Activated naive CD4-positive, alpha-beta T cell treated with anti-CD3 and anti-CD28 coated beads, Interleukin-2, amount 50 U/mL, for 72 hours (primary cell): ENCODE measurements around the gene TARBP1. TPM values are rescaled to one million over a fixed set of nuclear protein-coding genes. Genes with fewer than 3 reads are reported as not detected.
"Not testable (repeated sequence)": the region's sequence is repeated elsewhere in the genome, so short reads cannot be mapped to it uniquely, and the experiment has no call there.

Source experiments
- ATAC-seq, 2 donors: fragments of 150-1000 bp; cut with Tn5 transposase; 2 replicates each; pipeline ENCODE4 v1.10.0; 2021; ENCODE audit warnings: mild to moderate bottlenecking in 2 of 2, moderate library complexity in 2 of 2
- DNase-seq, 2 donors: peaks; one replicate each; pipeline ENCODE4 v3.0.0; 2021 to 2022; ENCODE audit warnings: low spot score in 2 of 2
- H3K27ac Mint-ChIP-seq, 2 donors: one replicate each; pipeline ENCODE4 v1.8.0; 2022; ENCODE audit warnings: mild to moderate bottlenecking in 2 of 2, mixed read lengths in 2 of 2
- H3K36me3 Mint-ChIP-seq, 2 donors: one replicate each; pipeline ENCODE4 v1.8.0; 2022; ENCODE audit warnings: mixed read lengths in 2 of 2
- H3K9me3 Mint-ChIP-seq, 2 donors: one replicate each; pipeline ENCODE4 v1.8.0; 2022; ENCODE audit warnings: mixed read lengths in 2 of 2
- total RNA-seq, 2 donors: library from RNA; stranded (reverse); gene quantifications; one replicate each; pipeline ENCODE4 v1.2.3, GENCODE V29; 2022

The TARBP1 gene
- total RNA-seq, 2 donors from 2014 or later: 32.1 to 49.5 TPM

DNA sequence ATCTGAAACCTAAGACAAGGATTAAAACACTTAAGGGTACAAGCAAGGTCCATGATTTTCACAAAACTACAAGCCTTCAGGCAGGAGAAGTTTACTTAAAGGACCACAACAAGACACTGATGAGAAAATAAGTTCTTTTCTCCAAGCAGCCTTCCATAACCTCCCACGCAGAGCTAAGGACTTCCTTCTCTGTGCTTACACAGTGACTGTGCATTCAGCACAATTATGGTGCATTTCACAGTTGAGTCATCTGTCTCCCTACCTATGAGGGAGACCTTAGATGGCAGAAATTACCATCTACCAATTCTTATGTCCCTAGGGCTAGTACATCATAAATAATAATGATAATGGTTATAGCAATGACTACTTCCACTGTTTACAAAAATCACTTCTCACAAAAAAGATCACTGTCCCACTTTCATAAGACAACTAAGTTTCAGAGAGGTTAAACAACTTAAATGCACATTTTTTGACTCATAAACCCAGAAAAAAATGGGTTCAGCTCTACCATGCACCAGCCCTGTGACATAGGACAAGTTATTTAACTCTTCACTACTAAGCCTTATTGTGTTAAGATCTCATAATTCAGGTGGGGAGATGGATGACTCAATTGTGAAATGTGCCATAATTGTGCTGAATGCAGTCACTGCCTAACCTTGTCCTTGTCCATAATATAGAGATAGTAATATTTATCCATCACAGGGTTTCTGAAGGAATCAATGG, 45.3 kb downstream of the TARBP1 start:
- no peak for DNase-seq
- Mint-ChIP-seq H3K36me3 (peaks cover 7 to 9% of the 10 kb centered on the region in 2 donors), H3K9me3 (no peaks in the 10 kb centered on the region), H3K27ac (no peak overlapping the region)
- ATAC-seq: peak; percentile 43 to 77

DNA sequence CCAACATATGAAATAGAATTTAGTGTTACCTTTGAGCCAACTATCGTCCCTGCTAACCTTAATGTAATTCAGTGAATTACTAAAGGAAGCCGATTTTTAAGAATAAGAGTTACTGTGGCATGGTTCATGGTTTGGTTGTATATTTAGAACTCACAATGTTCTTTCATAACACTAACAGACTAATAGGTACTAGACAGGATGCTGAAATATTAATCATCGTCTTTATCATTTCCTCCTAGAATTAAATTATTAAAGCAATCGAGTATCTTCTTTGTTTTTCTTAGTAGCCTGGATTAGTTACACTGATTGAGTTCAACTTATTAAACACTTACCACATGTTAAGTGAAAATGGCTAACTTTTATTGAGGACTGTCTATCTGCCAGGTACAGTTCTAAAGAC, 47.7 kb downstream of the TARBP1 start:
- Mint-ChIP-seq H3K27ac (no peak overlapping the region), H3K9me3 (no peaks in the 10 kb centered on the region), H3K36me3 (peaks cover 7 to 8% of the 10 kb centered on the region in 2 donors)
- ATAC-seq (no peak), DNase-seq (no peak)

DNA sequence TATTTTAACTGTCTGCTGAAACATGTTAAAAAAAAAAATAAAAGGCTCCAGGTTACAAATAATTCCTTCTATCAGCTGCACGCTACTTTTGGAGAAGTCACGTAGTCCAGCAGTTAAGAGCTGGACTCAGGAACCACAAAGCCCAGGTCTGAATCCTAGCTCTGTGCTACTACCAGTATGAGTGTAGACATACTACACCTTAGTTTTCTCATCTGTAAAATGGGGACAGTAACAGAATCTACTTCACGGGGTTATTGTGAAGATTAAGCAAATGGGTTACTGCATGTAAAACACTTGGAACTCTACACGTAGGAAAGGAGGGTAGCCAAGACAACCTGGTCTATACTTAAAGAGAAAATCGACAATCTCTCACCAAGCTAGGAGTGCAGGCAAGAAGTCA, 48.3 kb downstream of the TARBP1 start:
- no peaks in the 10 kb centered on the region for H3K9me3 Mint-ChIP-seq
- peaks cover 7 to 8% of the 10 kb centered on the region in 2 donors for H3K36me3 Mint-ChIP-seq
- no peak overlapping the region for H3K27ac Mint-ChIP-seq
- ATAC-seq: no peak
- DNase-seq: no peak

DNA sequence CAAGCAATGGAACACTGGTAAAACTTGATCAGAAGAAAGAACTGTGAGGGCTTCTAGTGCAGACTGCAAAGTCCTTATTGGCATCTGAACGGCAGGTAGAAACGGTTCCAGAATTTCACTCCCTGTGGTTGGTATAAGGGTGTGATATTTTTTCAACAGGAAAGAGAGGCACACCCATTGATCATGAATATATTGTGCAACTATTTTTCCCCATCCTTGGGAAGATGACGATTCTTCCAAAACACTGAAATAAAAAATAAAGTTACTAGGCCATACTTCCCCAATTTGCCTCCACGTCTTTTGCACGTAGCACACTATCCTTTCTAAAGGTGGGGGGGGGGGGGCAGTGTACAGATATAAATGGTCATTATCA, 49.6 kb downstream of the TARBP1 start:
- H3K36me3 Mint-ChIP-seq: peaks cover 2 to 7% of the 10 kb centered on the region in 2 donors
- H3K9me3 Mint-ChIP-seq: no peaks in the 10 kb centered on the region
- DNase-seq (no peak), ATAC-seq (no peak)
- no peak overlapping the region for H3K27ac Mint-ChIP-seq

DNA sequence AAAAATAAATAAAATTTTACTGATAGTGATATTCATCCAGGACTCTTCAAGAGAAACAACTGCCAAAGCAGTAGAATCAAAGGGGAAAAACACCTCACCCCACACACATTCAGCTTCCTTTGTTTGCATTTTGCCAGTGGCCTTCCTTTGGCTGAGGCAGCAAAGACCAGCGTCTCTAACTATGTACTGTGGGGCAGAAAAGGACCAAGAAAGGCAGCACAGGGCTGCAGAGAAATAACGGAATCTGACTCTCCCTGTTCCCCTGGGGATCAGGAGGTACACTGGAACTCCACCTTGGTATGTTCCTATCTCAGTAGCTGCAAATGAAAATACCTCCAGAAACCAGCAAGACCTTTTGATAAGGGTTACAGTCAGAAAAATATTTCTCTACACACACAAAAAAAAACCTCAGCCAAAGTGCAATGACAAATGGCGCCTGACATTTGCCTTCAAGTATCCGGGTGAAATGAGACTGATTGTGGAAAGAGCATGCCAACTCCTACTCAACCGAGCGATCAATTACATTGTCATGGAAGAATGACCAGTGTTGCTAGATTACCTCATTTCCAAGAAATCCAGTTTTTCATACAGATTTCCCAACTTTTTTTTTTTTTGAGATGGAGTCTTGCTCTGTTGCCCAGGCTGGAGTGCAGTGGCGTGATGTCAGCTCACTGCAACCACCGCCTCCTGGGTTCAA, 50.9 kb downstream of the TARBP1 start:
- DNase-seq (no peak), ATAC-seq (no peak)
- Mint-ChIP-seq H3K27ac (no peak overlapping the region), H3K9me3 (no peaks in the 10 kb centered on the region), H3K36me3 (peaks cover 4 to 7% of the 10 kb centered on the region in 2 donors)

DNA sequence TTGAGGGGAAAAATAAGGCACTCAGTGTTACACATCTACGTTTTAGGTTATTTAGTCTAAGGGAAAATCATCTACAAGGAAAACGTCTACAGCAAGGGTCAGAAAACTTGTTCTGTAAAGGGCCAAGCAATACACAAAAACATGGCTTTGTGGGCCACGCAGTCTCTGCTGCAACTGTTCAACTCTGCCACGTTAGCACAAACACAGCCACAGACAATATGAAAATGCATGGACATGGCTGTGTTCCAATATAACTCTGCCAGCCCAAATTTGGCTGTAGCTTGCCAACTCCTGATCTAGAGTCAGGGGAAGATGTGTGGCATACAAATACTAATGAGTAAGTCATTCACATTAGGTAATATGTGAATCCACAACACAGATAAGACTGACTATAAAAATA, 65.0 kb downstream of the TARBP1 start:
- no peaks in the 10 kb centered on the region for H3K9me3 Mint-ChIP-seq
- peaks cover 0 to 7% of the 10 kb centered on the region in 2 donors for H3K36me3 Mint-ChIP-seq
- ATAC-seq (no peak), DNase-seq (no peak)
- H3K27ac Mint-ChIP-seq: peak overlapping the region; percentile 60 to 62

DNA sequence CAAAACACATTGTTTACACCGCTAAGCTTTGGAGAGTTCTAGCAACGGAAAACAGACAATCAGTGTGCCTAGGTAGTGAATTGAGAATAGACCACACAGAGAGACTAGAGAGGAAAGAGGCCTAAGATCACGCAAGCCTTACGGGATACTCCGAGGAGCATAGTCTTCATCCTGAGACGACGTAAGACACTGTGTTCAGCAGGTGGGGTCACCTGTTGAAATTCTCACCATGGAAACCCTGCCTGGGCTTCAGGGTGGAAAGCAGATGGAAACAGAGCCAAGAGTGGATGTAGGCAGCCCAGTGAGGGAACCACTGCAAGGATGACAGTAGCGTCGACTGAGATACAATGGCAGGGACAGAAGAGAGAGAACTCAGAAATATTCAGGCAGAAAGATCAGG, 65.5 kb downstream of the TARBP1 start:
- Mint-ChIP-seq H3K9me3 (no peaks in the 10 kb centered on the region), H3K36me3 (peaks cover 0 to 7% of the 10 kb centered on the region in 2 donors), H3K27ac (peak overlapping the region; percentile 62 to 64)
- DNase-seq (no peak), ATAC-seq (no peak)

DNA sequence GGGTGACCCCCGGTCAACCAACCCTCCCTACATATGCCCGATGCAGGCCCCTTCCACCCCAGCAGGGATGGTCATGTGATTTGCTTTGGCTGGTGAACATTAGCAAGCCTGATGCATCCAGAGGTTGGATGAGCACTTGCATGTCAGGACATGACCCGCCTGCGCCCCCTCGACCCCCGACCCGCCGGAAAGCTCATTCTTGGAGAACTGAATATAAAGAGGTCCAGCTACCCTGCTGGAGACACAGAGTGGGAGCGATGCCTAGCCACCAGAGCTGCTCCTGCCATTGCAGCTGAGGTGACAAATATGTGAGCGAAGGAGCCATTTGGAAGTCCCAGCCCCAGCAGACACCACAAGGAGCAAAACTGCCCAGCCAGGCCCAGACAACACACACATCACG, 66.1 kb downstream of the TARBP1 start:
- peaks cover 0 to 7% of the 10 kb centered on the region in 2 donors for H3K36me3 Mint-ChIP-seq
- H3K9me3 Mint-ChIP-seq: no peaks in the 10 kb centered on the region
- ATAC-seq: no peak
- no peak for DNase-seq
- peak overlapping the region; percentile 64 to 81 for H3K27ac Mint-ChIP-seq

DNA sequence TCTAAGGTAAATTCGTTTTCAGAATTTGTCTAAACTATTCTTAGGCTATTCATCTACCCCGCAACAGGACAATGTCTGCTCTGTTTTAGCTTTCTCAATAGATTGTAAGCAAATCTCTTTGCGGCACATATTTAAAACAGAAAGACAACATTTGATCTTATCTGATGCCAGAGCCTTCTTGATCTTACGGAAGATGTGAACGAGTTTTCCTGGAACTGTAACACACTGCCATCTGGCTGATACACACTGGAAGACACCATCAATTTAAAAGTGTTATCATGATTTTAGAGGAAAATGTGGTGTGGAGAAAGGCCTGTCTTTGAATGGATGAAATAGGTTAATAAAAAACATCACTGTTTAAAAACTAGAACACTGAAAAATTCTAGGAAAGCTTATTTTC, 69.7 kb downstream of the TARBP1 start:
- Mint-ChIP-seq H3K9me3 (no peaks in the 10 kb centered on the region), H3K27ac (peak overlapping the region; percentile 90 to 94), H3K36me3 (no peaks in the 10 kb centered on the region)
- ATAC-seq (peak; percentile 57 to 60), DNase-seq (no peak)

DNA sequence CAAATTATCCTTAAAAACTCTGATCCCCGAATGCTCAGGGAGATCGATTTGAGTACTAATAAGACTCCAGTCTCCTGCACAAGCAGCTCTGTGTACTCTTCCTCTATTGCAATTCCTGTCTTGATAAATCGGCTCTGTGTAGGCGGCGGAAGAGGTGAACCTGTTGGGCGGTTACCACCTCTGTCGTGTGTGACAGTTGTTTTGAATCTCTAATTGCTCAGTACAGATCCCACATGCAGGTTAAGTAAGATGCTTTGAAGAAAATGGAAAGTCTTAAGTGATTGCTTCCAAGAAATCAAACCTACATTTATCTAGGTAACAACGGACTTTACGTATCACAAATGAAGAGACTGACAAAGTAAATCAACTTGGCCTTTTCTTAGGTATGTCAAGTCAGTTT, 70.2 kb downstream of the TARBP1 start:
- Mint-ChIP-seq H3K36me3 (no peaks in the 10 kb centered on the region), H3K27ac (peak overlapping the region; percentile 90 to 94), H3K9me3 (no peaks in the 10 kb centered on the region)
- ATAC-seq (peak; percentile 91 to 97), DNase-seq (peak; percentile 60 to 63)

DNA sequence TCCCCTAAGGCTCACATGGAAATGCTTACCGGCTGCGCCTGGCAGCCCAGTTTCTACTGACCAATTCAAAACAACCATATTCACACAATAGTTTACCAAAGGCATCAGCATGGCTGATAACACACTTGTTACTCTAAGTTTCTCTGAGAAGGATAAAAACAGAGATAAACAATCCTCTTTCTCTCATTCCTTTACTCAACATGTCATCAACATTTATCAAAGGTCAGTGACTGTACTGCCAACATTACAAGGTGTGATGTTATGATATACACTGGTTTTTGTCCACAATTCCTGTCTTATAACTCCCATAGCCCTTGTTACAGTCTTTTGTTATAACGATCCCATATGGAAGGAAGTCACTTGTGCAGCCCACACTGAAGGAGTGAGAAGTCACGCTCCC, 72.1 kb downstream of the TARBP1 start:
- Mint-ChIP-seq H3K9me3 (peaks cover 0 to 4% of the 10 kb centered on the region in 2 donors), H3K27ac (peak overlapping the region; percentile 81 to 90), H3K36me3 (peaks cover 7 to 9% of the 10 kb centered on the region in 2 donors)
- ATAC-seq (no peak), DNase-seq (no peak)

DNA sequence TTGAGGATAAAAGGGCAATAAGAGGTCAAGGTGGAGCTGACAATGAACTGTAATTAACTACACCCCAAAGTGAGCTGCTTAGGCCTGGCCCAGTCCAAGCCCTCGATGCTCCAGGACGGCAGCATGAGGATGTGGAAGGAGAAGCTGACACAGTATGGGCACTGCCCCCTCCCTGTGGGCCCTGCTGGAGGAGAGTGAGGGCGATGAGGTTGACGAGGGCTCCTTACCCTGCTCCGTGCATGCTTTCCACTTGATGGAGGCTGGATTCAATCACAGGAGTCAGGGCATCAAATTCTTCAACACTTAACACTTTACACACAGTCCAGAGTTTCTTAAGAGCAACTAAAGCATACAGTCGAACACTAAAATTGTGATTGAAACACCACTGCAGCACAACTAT, 73.3 kb downstream of the TARBP1 start:
- Mint-ChIP-seq H3K27ac (peak overlapping the region; percentile 31 to 90), H3K36me3 (peaks cover 11 to 13% of the 10 kb centered on the region in 2 donors), H3K9me3 (peaks cover 0 to 4% of the 10 kb centered on the region in 2 donors)
- no peak for DNase-seq
- ATAC-seq: peak in 1 of 2 donors; percentile 44

DNA sequence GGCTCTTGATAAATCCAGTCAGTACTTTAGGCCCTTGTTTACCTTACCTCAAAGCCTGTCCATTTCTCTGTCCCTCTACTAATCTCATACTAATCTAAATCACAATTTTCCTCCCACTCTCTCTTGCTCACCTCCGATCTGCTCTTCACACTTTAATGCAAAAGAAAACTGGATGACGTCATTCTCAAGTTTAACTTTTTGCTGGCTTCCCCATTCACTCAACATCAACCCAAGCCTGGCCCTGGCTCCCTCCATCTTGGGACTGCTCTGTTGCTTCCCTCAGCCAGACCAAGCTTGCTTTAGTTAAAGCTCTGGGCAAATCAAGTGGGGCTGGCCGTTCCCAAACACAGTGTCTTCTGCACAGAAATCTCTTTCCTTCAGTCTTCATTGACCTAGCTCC, 76.0 kb downstream of the TARBP1 start:
- peaks cover 0 to 4% of the 10 kb centered on the region in 2 donors for H3K9me3 Mint-ChIP-seq
- H3K27ac Mint-ChIP-seq: peak overlapping the region; percentile 34 to 63
- DNase-seq: no peak
- H3K36me3 Mint-ChIP-seq: peaks cover 11 to 13% of the 10 kb centered on the region in 2 donors
- no peak for ATAC-seq

DNA sequence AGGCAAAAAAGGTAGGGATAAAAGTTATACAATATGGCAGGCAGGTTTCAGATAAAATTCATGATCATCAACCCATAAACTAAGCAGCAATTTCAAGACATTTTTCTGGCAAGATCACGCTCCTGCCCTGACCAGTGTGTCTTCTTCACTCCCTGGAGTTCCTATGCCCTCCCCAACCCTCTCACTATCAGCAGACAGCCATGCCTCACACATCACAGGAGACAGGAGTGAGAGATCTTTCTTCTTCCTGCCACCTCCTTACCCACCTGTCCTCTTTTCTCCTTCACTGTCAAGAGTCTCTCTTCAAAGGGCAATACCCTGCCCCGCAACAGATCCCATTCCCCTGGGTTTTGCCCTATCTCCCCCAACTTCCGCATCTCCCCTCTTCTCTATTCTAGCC, 77.3 kb downstream of the TARBP1 start:
- no peak for DNase-seq
- Mint-ChIP-seq H3K27ac (peak overlapping the region; percentile 81 to 89), H3K9me3 (peaks cover 3 to 4% of the 10 kb centered on the region in 2 donors), H3K36me3 (peaks cover 14 to 17% of the 10 kb centered on the region in 2 donors)
- no peak for ATAC-seq

DNA sequence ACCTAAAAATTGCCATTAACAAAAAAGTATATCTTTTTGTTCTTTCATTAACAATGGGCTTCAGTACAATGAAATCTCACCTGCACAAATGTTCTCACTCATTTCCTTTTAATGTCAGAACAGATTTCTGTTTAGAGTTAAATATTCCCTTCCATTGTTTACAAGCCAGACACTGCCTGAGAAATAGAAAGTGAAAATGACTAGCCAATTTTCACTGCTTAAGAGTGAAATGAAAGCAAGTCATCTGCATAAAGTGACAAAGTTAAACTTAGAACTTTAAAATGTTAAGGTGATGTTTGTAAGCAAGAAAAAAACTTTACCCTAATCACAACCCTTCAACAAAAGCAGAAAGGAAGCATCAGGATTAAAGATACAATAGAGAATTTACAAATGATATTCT, 78.2 kb downstream of the TARBP1 start:
- DNase-seq: no peak
- peak overlapping the region; percentile 10 to 81 for H3K27ac Mint-ChIP-seq
- H3K36me3 Mint-ChIP-seq: peaks cover 16 to 20% of the 10 kb centered on the region in 2 donors
- peaks cover 4% of the 10 kb centered on the region in 2 donors for H3K9me3 Mint-ChIP-seq
- peak; percentile 18 to 35 for ATAC-seq

DNA sequence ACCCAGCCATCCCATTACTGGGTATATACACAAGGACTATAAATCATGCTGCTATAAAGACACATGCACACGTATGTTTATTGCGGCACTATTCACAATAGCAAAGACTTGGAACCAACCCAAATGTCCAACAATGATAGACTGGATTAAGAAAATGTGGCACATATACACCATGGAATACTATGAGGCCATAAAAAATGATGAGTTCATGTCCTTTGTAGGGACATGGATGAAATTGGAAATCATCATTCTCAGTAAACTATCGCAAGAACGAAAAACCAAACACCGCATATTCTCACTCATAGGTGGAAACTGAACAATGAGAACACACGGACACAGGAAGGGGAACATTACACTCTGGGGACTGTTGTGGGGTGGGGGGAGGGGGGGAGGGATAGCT, 79.5 kb downstream of the TARBP1 start:
- Mint-ChIP-seq H3K27ac (peak overlapping the region in 1 of 2 donors; percentile 81), H3K36me3 (peaks cover 16 to 20% of the 10 kb centered on the region in 2 donors)
- not testable (repeated sequence) for H3K9me3 Mint-ChIP-seq

DNA sequence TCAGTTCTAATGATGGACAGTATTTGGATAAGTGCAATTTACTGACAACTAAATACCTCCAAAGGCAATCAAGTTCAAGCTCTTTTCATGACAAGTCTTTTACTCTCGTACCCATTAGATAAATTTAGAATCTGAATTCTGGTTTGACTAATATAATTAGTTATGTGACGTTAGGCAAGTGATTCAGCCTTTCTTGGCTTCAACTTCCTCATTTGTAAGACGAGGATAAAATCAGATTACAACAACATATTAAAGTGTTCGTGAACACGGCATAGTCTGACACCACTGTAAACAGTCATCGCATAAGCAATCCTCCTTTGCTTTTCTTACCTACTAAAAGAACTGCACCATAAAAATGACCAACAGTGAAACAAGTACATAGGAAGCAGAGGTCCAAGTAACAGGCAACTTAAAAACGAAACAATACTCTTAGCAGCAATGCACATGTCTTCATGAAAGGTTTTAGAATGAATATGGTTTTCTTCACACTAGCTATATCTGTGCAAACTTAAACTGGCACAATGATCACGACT, 80.1 kb downstream of the TARBP1 start:
- DNase-seq (no peak), ATAC-seq (peak; percentile 81 to 82)
- H3K27ac Mint-ChIP-seq: peak overlapping the region; percentile 81 to 85
- peaks cover 4% of the 10 kb centered on the region in 2 donors for H3K9me3 Mint-ChIP-seq
- H3K36me3 Mint-ChIP-seq: peaks cover 16 to 20% of the 10 kb centered on the region in 2 donors

More for the DNA sequence above, 79.5 kb downstream of the TARBP1 start:
- not testable (repeated sequence) for DNase-seq, ATAC-seq
